Measurements from ENCODE around the gene RNF113A. TPM values are rescaled to one million over a fixed set of nuclear protein-coding genes. Genes with fewer than 3 reads are reported as not detected.
"Not testable (repeated sequence)": the region's sequence is repeated elsewhere in the genome, so short reads cannot be mapped to it uniquely, and the experiment has no call there.

Gene RNF113A
- total RNA-seq (2014; rRNA removed; shearing (Covaris generic)), result 26.2 and 30.3 TPM in 2 replicates
- 22.6 and 30.6 TPM in 2 replicates for polyA plus RNA-seq (2014; cell fraction: nucleus; rRNA removed)

DNA sequence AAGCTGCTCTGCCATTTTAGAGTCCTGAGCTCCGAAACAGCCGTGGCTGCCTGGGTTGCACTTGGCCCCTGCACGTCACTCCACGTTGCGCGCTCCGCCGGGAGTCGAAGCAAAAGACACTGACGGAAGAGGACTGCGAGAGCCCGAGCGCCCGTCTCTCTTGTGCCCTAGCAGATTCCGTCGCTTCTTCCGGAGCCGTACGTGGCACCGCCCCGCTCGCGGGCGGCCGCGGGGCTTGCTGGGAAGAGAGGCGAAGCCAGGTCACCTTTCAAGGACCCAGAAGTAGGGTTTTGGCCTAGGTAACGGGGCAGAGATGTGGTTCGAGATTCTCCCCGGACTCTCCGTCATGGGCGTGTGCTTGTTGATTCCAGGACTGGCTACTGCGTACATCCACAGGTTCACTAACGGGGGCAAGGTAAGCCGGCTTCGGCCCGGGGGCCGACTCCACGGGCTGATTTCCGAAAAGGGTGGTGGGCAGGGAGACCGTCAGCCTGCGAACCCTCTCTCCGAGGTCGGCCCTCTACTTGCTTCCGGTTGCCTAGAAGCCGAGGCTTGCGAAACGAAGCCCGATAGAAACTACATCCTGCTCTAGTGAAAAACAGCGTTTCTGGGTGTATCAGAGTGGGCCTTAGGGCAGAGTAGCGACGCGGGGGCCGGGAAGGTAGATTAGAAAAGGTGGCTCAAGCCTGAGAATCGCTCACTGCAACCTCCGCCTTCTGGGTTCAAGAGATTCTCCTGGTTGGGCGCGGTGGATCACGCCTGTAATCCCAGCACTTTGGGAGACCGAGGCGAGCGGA, at the start of gene RNF113A, which contains the start of gene NDUFA1:
RNF113A (minus strand) TSS at position 135 of the 797 bp plus-strand sequence; CDS start at position 15, 120 bp downstream.
NDUFA1 (plus strand) TSS at position 234 of the 797 bp plus-strand sequence; CDS start at position 314, 80 bp downstream.
- DNase-seq (ENCODE audit: extremely low read depth, low read depth), result peak; percentile 87

GRCh38 chrX:119919835-119920585, 48.5 kb upstream of the RNF113A start:
- DNase-seq (ENCODE audit: extremely low read depth, low read depth), result no peak

GRCh38 chrX:119917877-119918276, 46.3 kb upstream of the RNF113A start:
- DNase-seq (ENCODE audit: extremely low read depth, low read depth), result no peak

GRCh38 chrX:119916310-119916709, 44.8 kb upstream of the RNF113A start:
- DNase-seq (ENCODE audit: extremely low read depth, low read depth), result no peak

DNA sequence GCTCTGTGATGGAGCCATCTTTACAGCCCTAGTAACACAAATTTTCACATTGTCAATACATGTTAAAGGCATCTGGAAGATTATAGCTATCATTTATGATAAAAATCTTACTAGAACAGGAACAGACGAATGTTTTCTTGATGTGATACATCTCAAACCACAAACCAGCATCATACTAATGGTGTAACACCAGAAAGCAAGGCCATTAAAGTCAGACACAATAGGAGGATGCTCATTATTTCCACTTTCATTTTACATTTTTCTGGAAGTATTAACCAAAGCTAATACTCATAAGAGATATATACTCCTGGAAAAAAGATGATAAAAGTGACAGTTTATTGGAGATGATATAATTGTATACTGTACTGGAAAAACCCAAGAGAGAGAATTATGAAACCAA, 29.4 kb upstream of the RNF113A start:
- DNase-seq (ENCODE audit: extremely low read depth, low read depth), result no peak

DNA sequence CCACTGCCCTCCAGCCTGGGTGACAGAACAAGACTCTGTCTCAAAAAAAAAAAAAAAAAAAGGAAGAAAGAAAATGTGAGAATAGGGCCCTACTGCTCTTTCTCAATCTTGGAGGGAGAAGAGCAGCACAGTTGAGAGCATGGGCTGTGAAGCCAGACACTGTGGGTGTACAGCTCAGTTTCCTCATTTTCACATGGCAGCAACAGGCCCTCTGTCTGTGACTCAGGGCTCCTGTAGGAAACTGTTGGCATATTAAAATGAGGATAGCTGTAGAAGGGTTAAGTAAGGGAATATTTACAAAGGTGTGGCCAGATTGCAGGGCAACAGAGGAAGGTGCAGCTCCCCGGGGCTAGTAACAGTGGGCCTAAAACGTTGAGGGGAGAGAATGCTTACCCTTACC, 27.6 kb upstream of the RNF113A start:
- DNase-seq (ENCODE audit: extremely low read depth, low read depth), result no peak

GRCh38 chrX:119895843-119896326, 24.4 kb upstream of the RNF113A start, which contains the start of gene AKAP14:
Gene AKAP14 (plus strand): TSS chrX:119895893. CDS start chrX:119903224, 7,331 bp downstream.
- DNase-seq (ENCODE audit: extremely low read depth, low read depth), result no peak

DNA sequence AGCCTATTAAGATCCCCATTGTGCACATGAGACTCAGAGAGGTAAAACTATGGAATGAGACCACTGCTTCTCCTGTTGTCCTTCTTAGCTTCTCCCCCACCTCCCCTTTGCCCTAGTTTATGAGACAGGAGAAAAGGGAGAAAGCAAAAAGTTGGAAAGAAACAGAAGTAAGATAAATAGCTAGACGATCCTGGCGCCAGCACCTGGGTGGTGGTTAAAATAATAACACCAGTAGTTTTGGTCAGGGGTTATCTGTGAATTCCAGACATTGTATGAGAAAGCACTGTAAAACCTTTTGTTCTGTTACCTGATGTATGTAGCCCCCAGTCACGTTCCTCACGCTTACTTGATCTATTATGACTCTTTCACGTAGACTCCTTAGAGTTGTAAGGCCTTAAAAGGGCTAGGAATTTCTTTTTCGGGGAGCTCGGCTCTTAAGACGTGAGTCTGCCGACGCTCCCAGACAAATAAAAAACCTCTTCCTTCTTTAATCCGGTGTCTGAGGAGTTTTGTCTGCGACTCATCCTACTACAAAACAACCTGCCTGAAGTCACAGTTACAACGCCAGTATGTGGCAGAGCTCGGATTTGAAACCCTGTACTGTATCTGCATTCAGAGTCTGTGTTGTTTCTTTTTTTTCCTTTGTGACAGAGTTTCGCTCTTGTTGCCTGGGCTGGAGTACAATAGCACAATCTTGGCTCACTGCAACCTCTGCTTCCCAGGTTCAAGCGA, 20.6 kb upstream of the RNF113A start:
- not testable (repeated sequence) for DNase-seq (ENCODE audit: extremely low read depth, low read depth)

- not testable (repeated sequence) for DNase-seq (ENCODE audit: extremely low read depth, low read depth)
Measured at GRCh38 chrX:119890626-119891025, 19.1 kb upstream of the RNF113A start.

- peak; percentile 64 for DNase-seq (ENCODE audit: extremely low read depth, low read depth)
Measured at GRCh38 chrX:119887721-119888425, 16.3 kb upstream of the RNF113A start.

GRCh38 chrX:119885554-119886428, 14.3 kb upstream of the RNF113A start:
- peak; percentile 68 for DNase-seq (ENCODE audit: extremely low read depth, low read depth)

GRCh38 chrX:119880552-119881437, 9.3 kb upstream of the RNF113A start:
- peak; percentile 58 for DNase-seq (ENCODE audit: extremely low read depth, low read depth)

GRCh38 chrX:119880076-119880475, 8.5 kb upstream of the RNF113A start:
- DNase-seq (ENCODE audit: extremely low read depth, low read depth), result no peak

DNA sequence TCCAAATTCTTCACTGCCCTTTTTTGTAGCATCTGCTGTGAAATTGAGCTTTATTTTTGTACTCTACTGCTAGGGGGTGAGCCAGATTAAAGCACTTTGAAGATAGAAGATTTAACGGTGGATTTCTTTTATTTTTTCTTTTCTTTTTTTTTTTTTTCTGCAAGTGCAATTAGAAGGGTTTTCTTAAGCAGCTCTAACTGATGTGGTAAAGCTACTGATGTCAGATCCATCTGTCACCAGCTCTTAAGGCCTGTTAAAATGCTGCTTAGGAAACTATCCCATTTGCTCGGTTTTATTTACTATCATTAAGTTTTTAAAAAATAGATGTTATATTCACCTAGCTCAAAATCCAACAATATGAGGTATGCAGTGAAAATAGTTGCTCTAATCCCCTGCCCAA, 7.2 kb upstream of the RNF113A start:
- DNase-seq (ENCODE audit: extremely low read depth, low read depth), result no peak

DNA sequence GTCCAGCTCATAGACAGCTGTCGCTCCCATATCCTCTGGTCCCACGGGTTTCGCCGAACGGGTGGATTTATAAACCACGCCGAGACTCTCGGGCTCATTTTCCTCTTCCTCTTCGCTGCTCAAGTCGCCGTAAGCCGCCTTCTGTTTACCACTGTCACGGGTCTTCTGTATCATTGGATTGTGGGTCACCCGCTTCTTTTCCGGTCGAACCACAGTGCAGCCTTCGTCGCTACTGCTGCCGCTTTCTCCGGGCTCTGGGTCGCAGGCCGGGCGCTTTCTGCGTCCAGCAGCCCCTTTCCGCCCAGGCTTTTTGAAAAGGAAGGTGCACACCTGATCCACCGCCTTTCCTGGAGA, 311 bp downstream of the RNF113A start:
- DNase-seq (ENCODE audit: extremely low read depth, low read depth), result no peak

GRCh38 chrX:119870626-119871131, 854 bp downstream of the RNF113A start:
- no peak for DNase-seq (ENCODE audit: extremely low read depth, low read depth)

DNA sequence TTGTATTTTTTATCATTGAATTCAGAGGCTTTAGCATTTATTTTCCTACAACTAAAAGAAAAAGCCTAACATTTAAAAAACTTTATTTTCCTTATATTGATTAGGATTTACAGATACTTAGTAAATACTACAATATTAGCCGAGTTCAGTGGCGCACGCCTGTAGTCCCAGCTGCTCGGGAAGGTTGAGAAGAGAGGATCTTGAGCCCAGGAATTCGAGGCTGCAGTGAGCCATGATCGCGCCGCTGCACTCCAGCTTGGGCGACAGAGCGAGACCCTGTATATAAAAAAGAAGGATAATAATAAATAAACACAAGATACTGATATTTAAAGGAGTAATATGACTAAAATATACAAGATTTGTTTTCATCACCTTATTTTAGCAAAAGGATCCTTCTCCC, 18.1 kb downstream of the RNF113A start:
- no peak for DNase-seq (ENCODE audit: extremely low read depth, low read depth)

All from NCI-H460 (cell line).